Measurements from ENCODE around the gene MBIP. TPM values are rescaled to one million over a fixed set of nuclear protein-coding genes. Genes with fewer than 3 reads are reported as not detected.
A peak's percentile ranks its signal among the peaks of the same experiment; 100 is the strongest.

The MBIP gene
- polyA plus RNA-seq, 4 donors, result 49.6 to 60.4 (median 58.4) TPM

- DNase-seq (ENCODE audit: low read depth in 4 of 4, low spot score in 3 of 4), result no peak
Observed at GRCh38 chr14:36271222-36271621, 49.2 kb downstream of the MBIP start.

- no peak for DNase-seq (ENCODE audit: low read depth in 4 of 4, low spot score in 3 of 4)
Observed at GRCh38 chr14:36270191-36270590, 50.2 kb downstream of the MBIP start.

GRCh38 chr14:36268121-36268520, 52.3 kb downstream of the MBIP start:
- no peak for DNase-seq (ENCODE audit: low read depth in 4 of 4, low spot score in 3 of 4)

GRCh38 chr14:36264595-36264994, 55.8 kb downstream of the MBIP start:
- no peak for DNase-seq (ENCODE audit: low read depth in 4 of 4, low spot score in 3 of 4)

GRCh38 chr14:36264107-36264506, 56.3 kb downstream of the MBIP start:
- no peak for DNase-seq (ENCODE audit: low read depth in 4 of 4, low spot score in 3 of 4)

GRCh38 chr14:36260970-36261640, 59.3 kb downstream of the MBIP start:
- no peak for DNase-seq (ENCODE audit: low read depth in 4 of 4, low spot score in 3 of 4)

GRCh38 chr14:36258241-36258640, 62.2 kb downstream of the MBIP start:
- no peak for DNase-seq (ENCODE audit: low read depth in 4 of 4, low spot score in 3 of 4)

- no peak for DNase-seq (ENCODE audit: low read depth in 4 of 4, low spot score in 3 of 4)
Observed at GRCh38 chr14:36256126-36256801, 64.2 kb downstream of the MBIP start.

GRCh38 chr14:36254020-36254624, 66.3 kb downstream of the MBIP start:
- DNase-seq (ENCODE audit: low read depth in 4 of 4, low spot score in 3 of 4), result peak in 1 of 4 donors; percentile 14

Other genes with a start within 250 kb of the MBIP start
- gene PTCSC3, start 143.9 kb downstream of the MBIP start, polyA plus RNA-seq (ENCODE audit: insufficient read length in 4 of 4), result 1 to 10 TPM in 1 of 4 donors, under 1 TPM in 2, not detected in 1; 0.13 to 1.0 (median 0.47) TPM
- under 1 TPM in 2 of 4 donors, not detected in 2; 0.13 to 0.25 TPM for gene NKX2-1, start 199.6 kb upstream of the MBIP start, polyA plus RNA-seq (ENCODE audit: insufficient read length in 4 of 4)

Data from right renal pelvis (tissue), 4 donors.